ENCODE measurements around the gene MACROD2. TPM values are rescaled to one million over a fixed set of nuclear protein-coding genes. Genes with fewer than 3 reads are reported as not detected.

The MACROD2 gene
- total RNA-seq, 1 experiment from 2014 or later = 3.7 TPM

GRCh38 chr20:16013631-16014030 lies 2018.3 kb downstream of the MACROD2 start:
- Histone ChIP-seq H3K27me3 (ENCODE audit: insufficient read depth, low read length) (no peaks in the 10 kb centered on the region), H2AFZ (ENCODE audit: low read depth, low read length, poor library complexity, severe bottlenecking) (no peak overlapping the region), H3K9me3 (ENCODE audit: control insufficient read depth in 1 of 2, insufficient read depth in 1 of 2, low read depth in 1 of 2, low read length in 2 of 2) (peaks cover 6 to 18% of the 10 kb centered on the region in 2 experiments; a peak in 2 of 4 replicates), H3K4me3 (replicated peaks in 1 of 2; ENCODE audit: low read depth in 1 of 2, low read length in 2 of 2) (no peak overlapping the region), H3K9me2 (ENCODE audit: insufficient read depth) (no peaks in the 10 kb centered on the region), H3K36me3 (ENCODE audit: control insufficient read depth in 1 of 2, insufficient read depth in 2 of 2, low read length in 2 of 2) (no peaks in the 10 kb centered on the region), H3K27ac (ENCODE audit: low read depth, low read length) (no peak overlapping the region), H3K4me2 (ENCODE audit: low read length) (no peak overlapping the region), H4K20me1 (ENCODE audit: insufficient read depth) (no peaks in the 10 kb centered on the region), H3K9ac (ENCODE audit: low read length) (no peak overlapping the region), H3K4me1 (ENCODE audit: control insufficient read depth in 1 of 2, insufficient read depth in 2 of 2, low read length in 2 of 2) (no peaks in the 10 kb centered on the region), H3K79me2 (ENCODE audit: insufficient read depth, low read length) (no peaks in the 10 kb centered on the region)
- intact Hi-C loops (cut with micrococcal nuclease) = no loop called here
- ATAC-seq (no peak), DNase-seq (ENCODE audit: low read depth, low spot score) (no peak)
- BruUV-seq (replicated peaks) = no TSS peak
- ChIA-PET RAD21 (ENCODE audit: low non-redundant PET in 1 of 2, low total read pairs in 2 of 2, uncharacterized antibody in 2 of 2, unreplicated experiment in 2 of 2) (no interaction called here), POLR2A (no interaction called here), CTCF (no interaction called here)
- TF ChIP-seq SIN3A (IDR thresholded peaks at IDR 0.05; ENCODE audit: low read depth) (no peak), ZBTB33 (IDR thresholded peaks at IDR 0.05; ENCODE audit: extremely low read depth, insufficient replicate concordance, low read length) (no peak), RAD21 (IDR thresholded peaks at IDR 0.05; ENCODE audit: low read depth) (no peak), CBX3 (IDR thresholded peaks at IDR 0.05; ENCODE audit: low read depth) (no peak), JUND (IDR thresholded peaks at IDR 0.05) (no peak), EGR1 (IDR thresholded peaks at IDR 0.05; ENCODE audit: low read depth) (no peak), CEBPB (IDR thresholded peaks at IDR 0.05; ENCODE audit: low read depth) (no peak), EZH2 (IDR thresholded peaks at IDR 0.05) (no peak)

- no peak overlapping the region for H3K4me3 ChIP-seq (replicated peaks in 1 of 2; ENCODE audit: low read depth in 1 of 2, low read length in 2 of 2)
- no TSS peak for BruUV-seq (replicated peaks)
- no peak overlapping the region for H3K27ac ChIP-seq (ENCODE audit: low read depth, low read length)
- no peaks in the 10 kb centered on the region for H3K36me3 ChIP-seq (ENCODE audit: control insufficient read depth in 1 of 2, insufficient read depth in 2 of 2, low read length in 2 of 2)
- intact Hi-C loops (cut with micrococcal nuclease) = no loop called here
- H3K9me3 ChIP-seq (ENCODE audit: control insufficient read depth in 1 of 2, insufficient read depth in 1 of 2, low read depth in 1 of 2, low read length in 2 of 2) = peaks cover 6 to 18% of the 10 kb centered on the region in 2 experiments; a peak in 2 of 4 replicates
- POLR2A ChIA-PET = no interaction called here
- H3K9ac ChIP-seq (ENCODE audit: low read length) = no peak overlapping the region
- no peaks in the 10 kb centered on the region for H3K9me2 ChIP-seq (ENCODE audit: insufficient read depth)
- CTCF ChIA-PET = no interaction called here
- no peak overlapping the region for H2AFZ ChIP-seq (ENCODE audit: low read depth, low read length, poor library complexity, severe bottlenecking)
- no peak overlapping the region for H3K4me2 ChIP-seq (ENCODE audit: low read length)
- DNase-seq (ENCODE audit: low read depth, low spot score) (no peak), ATAC-seq (no peak)
- no peaks in the 10 kb centered on the region for H4K20me1 ChIP-seq (ENCODE audit: insufficient read depth)
- no peaks in the 10 kb centered on the region for H3K79me2 ChIP-seq (ENCODE audit: insufficient read depth, low read length)
- RAD21 ChIA-PET (ENCODE audit: low non-redundant PET in 1 of 2, low total read pairs in 2 of 2, uncharacterized antibody in 2 of 2, unreplicated experiment in 2 of 2) = no interaction called here
- no peaks in the 10 kb centered on the region for H3K4me1 ChIP-seq (ENCODE audit: control insufficient read depth in 1 of 2, insufficient read depth in 2 of 2, low read length in 2 of 2)
- no peaks in the 10 kb centered on the region for H3K27me3 ChIP-seq (ENCODE audit: insufficient read depth, low read length)
- TF ChIP-seq ZBTB33 (IDR thresholded peaks at IDR 0.05; ENCODE audit: extremely low read depth, insufficient replicate concordance, low read length) (no peak), TCF7L2 (IDR thresholded peaks at IDR 0.05; ENCODE audit: borderline replicate concordance, extremely low read depth, insufficient read depth, insufficient read length) (no peak), REST (IDR thresholded peaks at IDR 0.05; ENCODE audit: low read depth) (no peak), ZFX (IDR thresholded peaks at IDR 0.05) (no peak), MAX (IDR thresholded peaks at IDR 0.05) (no peak)
These were observed 2019.1 kb downstream of the MACROD2 start for GRCh38 chr20:16014436-16014835.

Data from HCT116 (cell line).